ENCODE data around the gene C6orf47.
A peak's percentile ranks its signal among the peaks of the same experiment; 100 is the strongest.

The C6orf47 gene

DNA sequence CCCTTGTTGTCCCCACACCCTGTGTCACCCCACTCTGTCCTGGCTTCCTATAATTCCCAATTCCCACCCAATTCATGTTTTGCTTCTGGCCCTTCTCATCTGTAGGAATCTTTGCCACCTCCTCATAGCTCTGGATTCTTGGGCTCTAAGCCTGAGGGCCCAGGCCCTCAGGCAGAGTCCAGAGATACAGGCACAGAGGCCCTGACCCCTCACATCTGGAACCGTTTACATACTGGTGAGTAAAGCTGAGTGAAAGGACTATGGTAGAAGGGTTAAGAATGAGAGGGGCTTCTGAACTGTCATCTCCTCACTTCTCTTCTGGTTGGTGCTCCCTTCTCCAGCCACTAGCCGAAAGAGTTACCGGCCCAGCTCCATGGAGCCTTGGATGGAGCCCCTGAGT, 26.4 kb downstream of the C6orf47 start:
- TF ChIP-seq SIN3A (IDR thresholded peaks at IDR 0.05; ENCODE audit: borderline replicate concordance, insufficient read depth, low read length) (no peak), FOXP2 (optimal IDR thresholded peaks at IDR 0.05; ENCODE audit: borderline replicate concordance, extremely low read depth, extremely low read length, insufficient read depth) (no peak), POLR2AphosphoS5 (IDR thresholded peaks at IDR 0.05; ENCODE audit: low read depth, low read length) (no peak), TAF1 (IDR thresholded peaks at IDR 0.05; ENCODE audit: borderline replicate concordance, insufficient read depth, low read length) (no peak)
- TF ChIP-seq, protein P1, sequence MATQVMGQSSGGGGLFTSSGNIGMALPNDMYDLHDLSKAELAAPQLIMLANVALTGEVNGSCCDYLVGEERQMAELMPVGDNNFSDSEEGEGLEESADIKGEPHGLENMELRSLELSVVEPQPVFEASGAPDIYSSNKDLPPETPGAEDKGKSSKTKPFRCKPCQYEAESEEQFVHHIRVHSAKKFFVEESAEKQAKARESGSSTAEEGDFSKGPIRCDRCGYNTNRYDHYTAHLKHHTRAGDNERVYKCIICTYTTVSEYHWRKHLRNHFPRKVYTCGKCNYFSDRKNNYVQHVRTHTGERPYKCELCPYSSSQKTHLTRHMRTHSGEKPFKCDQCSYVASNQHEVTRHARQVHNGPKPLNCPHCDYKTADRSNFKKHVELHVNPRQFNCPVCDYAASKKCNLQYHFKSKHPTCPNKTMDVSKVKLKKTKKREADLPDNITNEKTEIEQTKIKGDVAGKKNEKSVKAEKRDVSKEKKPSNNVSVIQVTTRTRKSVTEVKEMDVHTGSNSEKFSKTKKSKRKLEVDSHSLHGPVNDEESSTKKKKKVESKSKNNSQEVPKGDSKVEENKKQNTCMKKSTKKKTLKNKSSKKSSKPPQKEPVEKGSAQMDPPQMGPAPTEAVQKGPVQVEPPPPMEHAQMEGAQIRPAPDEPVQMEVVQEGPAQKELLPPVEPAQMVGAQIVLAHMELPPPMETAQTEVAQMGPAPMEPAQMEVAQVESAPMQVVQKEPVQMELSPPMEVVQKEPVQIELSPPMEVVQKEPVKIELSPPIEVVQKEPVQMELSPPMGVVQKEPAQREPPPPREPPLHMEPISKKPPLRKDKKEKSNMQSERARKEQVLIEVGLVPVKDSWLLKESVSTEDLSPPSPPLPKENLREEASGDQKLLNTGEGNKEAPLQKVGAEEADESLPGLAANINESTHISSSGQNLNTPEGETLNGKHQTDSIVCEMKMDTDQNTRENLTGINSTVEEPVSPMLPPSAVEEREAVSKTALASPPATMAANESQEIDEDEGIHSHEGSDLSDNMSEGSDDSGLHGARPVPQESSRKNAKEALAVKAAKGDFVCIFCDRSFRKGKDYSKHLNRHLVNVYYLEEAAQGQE (IDR thresholded peaks at IDR 0.05; ENCODE audit: insufficient read depth in 1 of 2, low read depth in 2 of 2, low read length in 2 of 2), result no peak

DNA sequence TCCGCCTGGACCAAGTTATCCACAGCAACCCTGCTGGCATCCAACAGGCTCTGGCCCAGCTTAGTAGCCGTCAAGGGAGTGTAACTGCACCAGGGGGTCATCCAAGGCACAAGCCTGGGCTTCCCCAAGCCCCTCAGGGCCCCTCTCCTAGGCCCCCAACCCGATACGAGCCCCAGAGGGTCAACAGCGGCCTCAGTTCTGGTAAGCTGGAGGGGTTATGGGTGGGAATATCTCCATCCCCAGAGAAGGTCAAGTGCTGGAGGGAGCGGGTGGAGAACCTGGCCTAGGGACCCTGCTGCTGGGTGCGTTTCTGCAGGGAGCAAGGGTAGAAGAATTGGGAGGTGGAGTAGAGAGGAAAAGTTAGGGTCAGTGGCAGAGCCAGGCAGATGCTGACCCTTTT, 27.1 kb downstream of the C6orf47 start:
- TF ChIP-seq, protein P1 (IDR thresholded peaks at IDR 0.05; ENCODE audit: insufficient read depth in 1 of 2, low read depth in 2 of 2, low read length in 2 of 2), result no peak
- TF ChIP-seq FOXP2 (optimal IDR thresholded peaks at IDR 0.05; ENCODE audit: borderline replicate concordance, extremely low read depth, extremely low read length, insufficient read depth) (no peak), POLR2AphosphoS5 (IDR thresholded peaks at IDR 0.05; ENCODE audit: low read depth, low read length) (0 out of 2 replicates have a peak, but pooled peaks have one; percentile 47)

DNA sequence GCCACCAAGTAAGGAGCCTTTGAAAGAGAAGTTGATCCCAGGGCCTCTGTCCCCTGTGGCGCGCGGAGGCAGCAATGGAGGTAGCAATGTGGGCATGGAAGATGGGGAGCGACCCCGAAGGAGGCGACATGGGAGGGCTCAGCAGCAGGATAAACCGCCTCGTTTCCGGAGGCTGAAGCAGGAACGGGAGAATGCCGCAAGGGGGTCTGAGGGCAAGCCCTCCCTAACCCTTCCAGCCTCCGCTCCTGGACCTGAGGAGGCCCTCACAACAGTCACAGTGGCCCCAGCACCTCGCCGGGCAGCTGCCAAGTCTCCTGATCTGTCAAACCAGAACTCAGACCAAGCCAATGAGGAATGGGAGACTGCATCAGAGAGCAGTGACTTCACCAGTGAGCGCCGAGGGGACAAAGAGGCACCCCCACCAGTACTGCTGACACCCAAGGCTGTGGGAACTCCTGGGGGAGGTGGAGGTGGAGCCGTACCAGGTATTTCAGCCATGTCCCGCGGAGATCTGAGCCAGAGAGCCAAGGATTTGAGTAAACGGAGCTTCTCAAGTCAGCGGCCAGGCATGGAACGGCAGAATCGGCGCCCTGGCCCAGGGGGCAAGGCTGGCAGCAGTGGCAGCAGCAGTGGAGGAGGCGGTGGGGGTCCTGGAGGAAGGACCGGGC, 28.2 kb downstream of the C6orf47 start:
- no peak for TF ChIP-seq SIN3A (IDR thresholded peaks at IDR 0.05; ENCODE audit: borderline replicate concordance, insufficient read depth, low read length)
- TF ChIP-seq FOXP2 (optimal IDR thresholded peaks at IDR 0.05; ENCODE audit: borderline replicate concordance, extremely low read depth, extremely low read length, insufficient read depth), result no peak
- no peak for TF ChIP-seq POLR2AphosphoS5 (IDR thresholded peaks at IDR 0.05; ENCODE audit: low read depth, low read length)
- TF ChIP-seq, protein P1 (IDR thresholded peaks at IDR 0.05; ENCODE audit: insufficient read depth in 1 of 2, low read depth in 2 of 2, low read length in 2 of 2), result no peak
- no peak for TF ChIP-seq TAF1 (IDR thresholded peaks at IDR 0.05; ENCODE audit: borderline replicate concordance, insufficient read depth, low read length)

DNA sequence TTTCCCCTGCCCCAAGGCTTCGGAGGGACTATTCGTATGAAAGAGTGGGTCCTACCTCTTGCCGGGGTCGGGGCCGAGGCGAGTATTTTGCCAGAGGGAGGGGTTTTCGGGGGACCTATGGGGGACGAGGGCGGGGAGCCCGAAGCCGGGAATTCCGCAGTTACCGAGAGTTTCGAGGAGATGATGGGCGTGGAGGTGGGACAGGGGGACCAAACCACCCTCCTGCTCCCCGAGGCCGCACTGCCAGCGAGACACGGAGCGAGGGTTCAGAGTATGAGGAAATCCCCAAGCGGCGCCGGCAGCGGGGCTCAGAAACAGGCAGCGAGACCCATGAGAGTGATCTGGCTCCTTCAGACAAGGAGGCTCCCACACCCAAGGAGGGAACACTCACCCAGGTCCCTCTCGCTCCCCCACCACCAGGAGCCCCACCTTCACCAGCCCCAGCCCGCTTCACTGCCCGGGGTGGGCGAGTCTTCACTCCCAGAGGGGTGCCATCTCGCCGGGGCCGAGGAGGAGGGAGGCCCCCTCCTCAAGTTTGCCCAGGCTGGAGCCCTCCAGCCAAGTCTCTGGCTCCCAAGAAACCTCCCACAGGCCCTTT, 28.8 kb downstream of the C6orf47 start:
- no peak for TF ChIP-seq TAF1 (IDR thresholded peaks at IDR 0.05; ENCODE audit: borderline replicate concordance, insufficient read depth, low read length)
- no peak for TF ChIP-seq FOXP2 (optimal IDR thresholded peaks at IDR 0.05; ENCODE audit: borderline replicate concordance, extremely low read depth, extremely low read length, insufficient read depth)

DNA sequence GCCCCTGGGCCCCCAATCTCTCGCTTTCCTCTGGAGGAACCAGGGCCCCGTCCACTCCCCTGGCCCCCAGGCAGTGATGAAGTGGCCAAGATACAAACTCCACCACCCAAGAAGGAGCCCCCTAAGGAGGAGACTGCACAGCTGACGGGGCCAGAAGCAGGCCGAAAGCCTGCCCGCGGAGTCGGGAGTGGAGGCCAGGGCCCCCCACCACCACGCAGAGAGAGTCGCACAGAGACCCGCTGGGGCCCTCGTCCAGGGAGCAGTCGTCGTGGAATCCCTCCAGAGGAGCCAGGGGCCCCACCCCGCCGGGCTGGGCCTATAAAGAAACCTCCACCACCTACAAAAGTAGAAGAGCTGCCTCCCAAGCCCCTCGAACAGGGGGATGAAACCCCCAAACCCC, 29.4 kb downstream of the C6orf47 start:
- TF ChIP-seq, protein P1 (IDR thresholded peaks at IDR 0.05; ENCODE audit: insufficient read depth in 1 of 2, low read depth in 2 of 2, low read length in 2 of 2), result no peak
- TF ChIP-seq TAF1 (IDR thresholded peaks at IDR 0.05; ENCODE audit: borderline replicate concordance, insufficient read depth, low read length) (no peak), POLR2AphosphoS5 (IDR thresholded peaks at IDR 0.05; ENCODE audit: low read depth, low read length) (no peak), SIN3A (IDR thresholded peaks at IDR 0.05; ENCODE audit: borderline replicate concordance, insufficient read depth, low read length) (no peak), FOXP2 (optimal IDR thresholded peaks at IDR 0.05; ENCODE audit: borderline replicate concordance, extremely low read depth, extremely low read length, insufficient read depth) (no peak)

Data from PFSK-1 (cell line).